GM19397 (cell line): ENCODE data around the gene GIMAP8.
A peak's percentile ranks its signal among the peaks of the same experiment; 100 is the strongest.
"Not testable (repeated sequence)": the region's sequence is repeated elsewhere in the genome, so short reads cannot be mapped to it uniquely, and the experiment has no call there.

Source experiments
- ATAC-seq: cut with Tn5 transposase; IDR thresholded peaks from one replicate; pipeline ENCODE4 v1.9.1; 2021; ENCODE audit warnings: mild to moderate bottlenecking, moderate library complexity; ENCODE audit not compliant: unreplicated experiment

GIMAP8 gene

DNA sequence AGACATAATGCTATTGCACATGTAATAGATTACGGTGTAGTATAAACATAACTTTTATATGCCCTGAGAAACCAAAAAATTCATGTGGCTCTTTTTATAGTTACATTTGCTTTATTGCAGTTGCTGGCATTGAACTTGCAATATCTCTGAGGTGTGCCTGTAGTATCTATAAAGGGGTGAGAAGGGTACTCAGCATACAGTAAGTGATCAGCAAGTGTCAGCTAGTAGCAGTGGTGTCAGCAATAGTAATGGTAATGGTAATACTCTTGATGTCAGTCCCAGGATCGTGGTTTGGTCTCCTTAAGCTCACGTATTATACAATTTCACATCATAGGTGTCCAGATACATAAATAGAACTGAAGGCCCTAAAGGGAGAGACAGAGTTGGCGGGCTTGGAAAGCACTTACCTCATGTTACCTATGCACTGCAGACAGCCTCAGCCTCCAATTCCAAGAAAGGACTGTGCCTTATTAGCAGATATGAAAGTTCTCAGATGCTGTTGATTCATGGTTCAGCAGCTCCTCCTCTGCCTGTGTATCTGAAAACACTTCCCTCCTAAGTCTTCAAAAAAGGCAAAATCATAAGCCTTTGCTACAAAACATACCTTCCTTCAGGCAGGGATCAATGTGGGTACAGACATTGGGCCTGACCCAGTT is 57.6 kb downstream of the GIMAP8 start:
- ATAC-seq, result no peak

GRCh38 chr7:150511048-150511447 is 60.6 kb downstream of the GIMAP8 start:
- no peak for ATAC-seq

- ATAC-seq, result no peak
Observed at GRCh38 chr7:150513758-150514157, 63.3 kb downstream of the GIMAP8 start.

DNA sequence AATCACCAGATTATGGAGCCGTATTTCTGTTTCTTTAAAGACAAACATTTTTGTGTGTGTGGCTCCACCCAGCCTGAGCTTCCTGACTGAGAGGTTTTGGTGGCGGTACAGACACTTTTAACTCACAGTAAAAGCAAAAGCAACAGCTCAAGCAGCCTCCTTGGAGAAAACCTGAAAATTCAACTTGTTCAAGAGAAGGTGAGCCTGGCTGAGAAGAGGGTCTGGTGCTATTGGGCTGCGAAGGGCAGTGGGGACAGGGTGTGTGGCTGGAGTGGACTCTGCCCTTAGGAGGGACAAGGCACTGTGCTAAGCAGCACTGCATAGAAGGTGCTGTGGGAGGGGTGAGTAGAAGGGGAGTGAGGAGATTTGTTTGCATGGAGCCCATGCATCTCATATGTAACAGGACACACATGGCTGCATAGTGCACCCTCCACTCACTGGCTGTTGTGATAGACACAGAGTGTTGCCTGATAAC is 64.4 kb downstream of the GIMAP8 start, which contains the start of gene GIMAP7:
GIMAP7 (plus strand) TSS at position 125 of the 475 bp plus-strand sequence. CDS start 5,103 bp downstream, outside the sequence.
- ATAC-seq, result peak; percentile 80

DNA sequence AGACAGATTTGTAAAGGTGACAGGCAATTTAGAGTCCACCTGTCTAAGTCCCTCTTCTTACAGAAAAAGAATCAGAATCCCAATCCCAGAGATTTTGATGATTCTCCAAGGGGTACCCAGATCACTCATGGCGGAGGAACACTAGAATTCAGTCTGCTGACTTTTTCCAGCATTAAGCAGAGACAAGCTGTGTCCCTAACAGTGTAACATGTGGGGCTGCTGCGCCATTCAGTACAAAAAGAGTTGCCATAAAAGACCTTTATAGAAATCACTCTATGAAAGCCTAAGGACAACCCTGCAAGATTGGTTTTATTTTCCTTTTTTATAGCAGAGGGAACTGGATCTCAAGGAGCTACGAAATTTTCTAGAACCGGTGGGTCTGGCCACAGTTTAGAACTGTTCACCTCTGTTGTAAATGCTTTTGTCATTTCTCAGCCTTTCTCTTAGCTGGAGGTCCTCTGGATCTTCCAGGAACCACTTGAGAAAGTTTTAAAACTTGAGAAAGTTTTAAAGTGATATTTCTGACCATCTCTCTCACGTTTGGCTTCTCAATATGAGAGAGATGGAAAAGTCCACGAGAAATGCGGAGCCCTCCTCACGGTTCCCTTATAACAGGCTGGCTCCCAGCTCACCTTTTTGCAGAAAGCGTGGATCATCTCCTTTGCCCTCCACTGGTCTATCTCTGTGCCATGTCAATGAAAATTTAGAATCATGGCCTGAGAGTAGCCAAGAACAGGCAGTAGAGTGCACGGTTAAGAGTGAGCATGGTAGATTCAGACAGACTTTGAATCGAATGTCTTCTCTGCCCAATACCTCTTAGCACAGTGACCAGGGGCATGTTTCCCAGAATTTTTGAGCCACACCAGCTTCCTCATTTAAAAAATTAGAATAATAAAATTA is 65.1 kb downstream of the GIMAP8 start:
- no peak for ATAC-seq

- ATAC-seq, result no peak
Observed at GRCh38 chr7:150516956-150517745, 66.7 kb downstream of the GIMAP8 start.

DNA sequence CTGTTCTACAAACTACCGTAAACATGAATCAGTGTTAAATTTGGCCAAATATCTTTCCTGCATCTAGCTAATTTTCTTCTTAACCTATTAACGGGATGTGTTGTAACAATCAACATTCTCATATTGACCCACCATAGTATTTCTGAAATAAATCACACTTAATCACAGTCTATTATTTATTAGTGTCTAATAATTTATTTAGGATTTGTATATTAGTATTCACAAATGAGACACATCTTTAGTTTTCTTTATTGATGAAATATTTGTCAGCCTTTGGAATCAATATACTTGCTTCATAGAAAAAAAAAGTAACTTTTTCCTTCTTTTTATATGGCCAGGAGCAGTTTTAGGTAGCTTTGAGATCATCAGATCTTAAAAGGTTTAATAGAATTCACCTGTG is 68.9 kb downstream of the GIMAP8 start:
- ATAC-seq, result no peak

- ATAC-seq, result no peak
Observed at GRCh38 chr7:150520145-150520544, 69.7 kb downstream of the GIMAP8 start.

DNA sequence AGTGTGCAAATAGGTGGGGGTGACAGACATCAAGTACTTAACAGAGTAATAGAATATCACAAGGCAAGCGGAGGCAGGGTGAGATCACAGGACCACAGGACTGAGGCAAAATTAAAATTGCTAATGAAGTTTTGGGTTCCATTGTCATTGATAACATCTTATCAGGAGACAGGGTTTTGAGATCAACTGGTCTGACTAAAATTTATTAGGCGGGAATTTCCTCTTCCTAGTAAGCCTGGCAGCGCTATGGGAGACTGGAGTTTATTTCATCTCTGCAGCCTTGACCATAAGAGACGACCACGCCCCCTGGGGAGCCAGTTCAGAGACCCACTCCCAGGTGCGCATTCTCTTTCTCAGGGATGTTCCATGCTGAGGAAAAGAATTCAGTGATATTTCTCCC is 72.5 kb downstream of the GIMAP8 start:
- ATAC-seq, result not testable (repeated sequence)

- ATAC-seq, result no peak
Observed at GRCh38 chr7:150524018-150524417, 73.6 kb downstream of the GIMAP8 start.
